HEK293 (cell line): ENCODE data around the gene RACK1.

Experiments used
- FEZF1 ChIP-seq: fragments of 450-650 bp; formaldehyde crosslinking; IDR thresholded peaks from 2 replicates; pipeline ENCODE4 v1.5.1; 2016; ENCODE audit warnings: missing biosample characterization, missing genetic modification characterization
- HOXD13 ChIP-seq: sonication (generic); formaldehyde crosslinking; IDR thresholded peaks from 2 replicates; pipeline ENCODE4 v1.8.0; 2022; ENCODE audit warnings: missing genetic modification reagents, borderline replicate concordance
- MEIS1 ChIP-seq: sonication (generic); formaldehyde crosslinking; IDR thresholded peaks from 2 replicates; pipeline ENCODE4 v1.8.1; 2022; ENCODE audit warnings: missing genetic modification reagents, mild to moderate bottlenecking, borderline replicate concordance
- MZF1 ChIP-seq: fragments of 450-650 bp; formaldehyde crosslinking; IDR thresholded peaks from 2 replicates; pipeline ENCODE4 v1.5.1; 2017; ENCODE audit warnings: missing biosample characterization, missing genetic modification characterization, borderline replicate concordance
- SP2 ChIP-seq: fragments of 450-650 bp; formaldehyde crosslinking; IDR thresholded peaks from 2 replicates; pipeline ENCODE4 v1.5.1; 2016; ENCODE audit warnings: missing biosample characterization, missing genetic modification characterization
- ZBTB17 ChIP-seq: fragments of 450-650 bp; formaldehyde crosslinking; IDR thresholded peaks from 2 replicates; pipeline ENCODE4 v1.5.1; 2016; ENCODE audit warnings: missing biosample characterization, missing genetic modification characterization
- ZBTB7A ChIP-seq: fragments of 450-650 bp; formaldehyde crosslinking; IDR thresholded peaks from 2 replicates; pipeline ENCODE4 v1.5.1; 2016; ENCODE audit warnings: low read depth, missing biosample characterization, missing genetic modification characterization
- ZNF155 ChIP-seq: fragments of 450-650 bp; formaldehyde crosslinking; IDR thresholded peaks from 2 replicates; pipeline ENCODE4 v1.5.1; 2016; ENCODE audit warnings: missing biosample characterization, missing genetic modification characterization
- ZNF157 ChIP-seq: fragments of 450-650 bp; formaldehyde crosslinking; IDR thresholded peaks from 2 replicates; pipeline ENCODE4 v1.5.1; 2016; ENCODE audit warnings: missing biosample characterization, missing genetic modification characterization
- ZNF19 ChIP-seq: fragments of 450-650 bp; formaldehyde crosslinking; IDR thresholded peaks from 2 replicates; pipeline ENCODE4; 2016; ENCODE audit warnings: missing biosample characterization, missing genetic modification characterization, low read depth
- ZNF211 ChIP-seq: fragments of 450-650 bp; formaldehyde crosslinking; IDR thresholded peaks from 2 replicates; pipeline ENCODE4 v1.5.1; 2016; ENCODE audit warnings: low read depth, missing biosample characterization, missing genetic modification characterization
- ZNF221 ChIP-seq: fragments of 450-650 bp; formaldehyde crosslinking; IDR thresholded peaks from 2 replicates; pipeline ENCODE4 v1.5.1; 2017; ENCODE audit warnings: missing biosample characterization, missing genetic modification characterization, borderline replicate concordance
- ZNF354C ChIP-seq: fragments of 450-650 bp; formaldehyde crosslinking; IDR thresholded peaks from 2 replicates; pipeline ENCODE4 v1.5.1; 2016; ENCODE audit warnings: missing biosample characterization, missing genetic modification characterization, low read depth, borderline replicate concordance
- ZNF37A ChIP-seq: fragments of 450-650 bp; IDR thresholded peaks from 2 replicates; pipeline ENCODE4 v1.5.1; 2018; ENCODE audit warnings: missing biosample characterization, missing genetic modification characterization
- ZNF391 ChIP-seq: fragments of 450-650 bp; formaldehyde crosslinking; IDR thresholded peaks from 2 replicates; pipeline ENCODE4 v1.5.1; 2016; ENCODE audit warnings: low read depth, missing biosample characterization, missing genetic modification characterization, borderline replicate concordance
- ZNF623 ChIP-seq: fragments of 450-650 bp; formaldehyde crosslinking; IDR thresholded peaks from 2 replicates; pipeline ENCODE4 v1.5.1; 2016; ENCODE audit warnings: missing biosample characterization, missing genetic modification characterization
- ZNF658 ChIP-seq: fragments of 450-650 bp; formaldehyde crosslinking; IDR thresholded peaks from 2 replicates; pipeline ENCODE4; 2016; ENCODE audit warnings: missing biosample characterization, missing genetic modification characterization
- ZNF747 ChIP-seq: fragments of 450-650 bp; formaldehyde crosslinking; IDR thresholded peaks from 2 replicates; pipeline ENCODE4 v1.5.1; 2016; ENCODE audit warnings: missing biosample characterization, missing genetic modification characterization
- ZNF792 ChIP-seq: fragments of 450-650 bp; formaldehyde crosslinking; IDR thresholded peaks from 2 replicates; pipeline ENCODE4 v1.5.1; 2016; ENCODE audit warnings: missing biosample characterization, missing genetic modification characterization
- ZXDB ChIP-seq: fragments of 450-650 bp; formaldehyde crosslinking; IDR thresholded peaks from 2 replicates; pipeline ENCODE4 v1.5.1; 2016; ENCODE audit warnings: missing biosample characterization, missing genetic modification characterization
- TF ChIP-seq, protein P1 (sequence below): fragments of 450-650 bp; formaldehyde crosslinking; conservative IDR thresholded peaks from 2 replicates; pipeline ENCODE4 v1.5.1; 2016; ENCODE audit warnings: low read depth, missing biosample characterization, missing genetic modification characterization
- TF ChIP-seq, protein P2 (sequence below): sonication (generic); formaldehyde crosslinking; IDR thresholded peaks from 2 replicates; pipeline ENCODE4 v1.8.1; 2022; ENCODE audit warnings: mild to moderate bottlenecking, moderate library complexity, missing genetic modification reagents
- TF ChIP-seq, protein P3 (sequence below): fragments of 450-650 bp; formaldehyde crosslinking; IDR thresholded peaks from 2 replicates; pipeline ENCODE4 v1.5.1; 2016; ENCODE audit warnings: missing biosample characterization, missing genetic modification characterization, low read depth
- TF ChIP-seq, protein P4 (sequence below): fragments of 450-650 bp; formaldehyde crosslinking; IDR thresholded peaks from 2 replicates; pipeline ENCODE4 v1.5.1; 2016; ENCODE audit warnings: missing biosample characterization, missing genetic modification characterization
- TF ChIP-seq, protein P5 (sequence below): fragments of 450-650 bp; formaldehyde crosslinking; IDR thresholded peaks from 2 replicates; pipeline ENCODE4 v1.5.1; 2017; ENCODE audit warnings: missing biosample characterization, missing genetic modification characterization
- TF ChIP-seq, protein P6 (sequence below): fragments of 450-650 bp; formaldehyde crosslinking; IDR thresholded peaks from 2 replicates; pipeline ENCODE4 v1.5.1; 2017; ENCODE audit warnings: missing biosample characterization, missing genetic modification characterization
- TF ChIP-seq, protein P7 (sequence below): fragments of 450-650 bp; formaldehyde crosslinking; IDR thresholded peaks from 2 replicates; pipeline ENCODE4 v1.5.1; 2016; ENCODE audit warnings: missing biosample characterization, missing genetic modification characterization

Gene RACK1

DNA sequence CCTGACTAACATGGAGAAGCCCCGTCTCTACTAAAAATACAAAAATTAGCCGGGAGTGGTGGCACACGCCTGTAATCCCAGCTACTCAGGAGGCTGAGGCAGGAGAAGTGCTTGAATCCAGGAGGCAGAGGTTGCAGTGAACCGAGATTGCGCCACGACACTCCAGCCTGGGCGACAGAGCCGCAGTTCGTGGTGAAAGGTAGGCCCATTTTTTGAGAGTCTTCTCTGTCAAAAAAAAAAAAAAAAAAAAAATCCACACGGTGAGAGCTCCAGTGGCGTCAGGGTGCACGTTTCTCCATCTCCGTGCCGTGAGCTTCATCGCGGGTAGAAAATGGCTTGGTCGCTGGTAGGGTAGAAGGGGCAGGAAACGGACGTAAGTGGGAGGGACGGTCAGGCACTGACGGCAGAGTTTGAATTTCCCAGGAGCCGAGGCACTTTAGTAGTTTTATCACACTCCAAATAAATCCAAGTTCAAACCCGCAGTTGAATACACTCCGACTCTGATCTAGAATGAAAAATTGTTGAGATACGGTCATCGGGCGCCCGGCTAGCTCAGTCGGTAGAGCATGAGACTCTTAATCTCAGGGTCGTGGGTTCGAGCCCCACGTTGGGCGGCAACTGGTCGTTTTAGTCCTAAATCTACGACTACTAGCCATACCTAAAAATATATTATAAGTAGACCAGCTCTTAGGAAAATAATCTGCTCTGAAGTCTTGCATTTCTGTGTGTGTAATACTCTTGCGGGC, 36.3 kb downstream of the RACK1 start (continued):
- TF ChIP-seq, protein P1, sequence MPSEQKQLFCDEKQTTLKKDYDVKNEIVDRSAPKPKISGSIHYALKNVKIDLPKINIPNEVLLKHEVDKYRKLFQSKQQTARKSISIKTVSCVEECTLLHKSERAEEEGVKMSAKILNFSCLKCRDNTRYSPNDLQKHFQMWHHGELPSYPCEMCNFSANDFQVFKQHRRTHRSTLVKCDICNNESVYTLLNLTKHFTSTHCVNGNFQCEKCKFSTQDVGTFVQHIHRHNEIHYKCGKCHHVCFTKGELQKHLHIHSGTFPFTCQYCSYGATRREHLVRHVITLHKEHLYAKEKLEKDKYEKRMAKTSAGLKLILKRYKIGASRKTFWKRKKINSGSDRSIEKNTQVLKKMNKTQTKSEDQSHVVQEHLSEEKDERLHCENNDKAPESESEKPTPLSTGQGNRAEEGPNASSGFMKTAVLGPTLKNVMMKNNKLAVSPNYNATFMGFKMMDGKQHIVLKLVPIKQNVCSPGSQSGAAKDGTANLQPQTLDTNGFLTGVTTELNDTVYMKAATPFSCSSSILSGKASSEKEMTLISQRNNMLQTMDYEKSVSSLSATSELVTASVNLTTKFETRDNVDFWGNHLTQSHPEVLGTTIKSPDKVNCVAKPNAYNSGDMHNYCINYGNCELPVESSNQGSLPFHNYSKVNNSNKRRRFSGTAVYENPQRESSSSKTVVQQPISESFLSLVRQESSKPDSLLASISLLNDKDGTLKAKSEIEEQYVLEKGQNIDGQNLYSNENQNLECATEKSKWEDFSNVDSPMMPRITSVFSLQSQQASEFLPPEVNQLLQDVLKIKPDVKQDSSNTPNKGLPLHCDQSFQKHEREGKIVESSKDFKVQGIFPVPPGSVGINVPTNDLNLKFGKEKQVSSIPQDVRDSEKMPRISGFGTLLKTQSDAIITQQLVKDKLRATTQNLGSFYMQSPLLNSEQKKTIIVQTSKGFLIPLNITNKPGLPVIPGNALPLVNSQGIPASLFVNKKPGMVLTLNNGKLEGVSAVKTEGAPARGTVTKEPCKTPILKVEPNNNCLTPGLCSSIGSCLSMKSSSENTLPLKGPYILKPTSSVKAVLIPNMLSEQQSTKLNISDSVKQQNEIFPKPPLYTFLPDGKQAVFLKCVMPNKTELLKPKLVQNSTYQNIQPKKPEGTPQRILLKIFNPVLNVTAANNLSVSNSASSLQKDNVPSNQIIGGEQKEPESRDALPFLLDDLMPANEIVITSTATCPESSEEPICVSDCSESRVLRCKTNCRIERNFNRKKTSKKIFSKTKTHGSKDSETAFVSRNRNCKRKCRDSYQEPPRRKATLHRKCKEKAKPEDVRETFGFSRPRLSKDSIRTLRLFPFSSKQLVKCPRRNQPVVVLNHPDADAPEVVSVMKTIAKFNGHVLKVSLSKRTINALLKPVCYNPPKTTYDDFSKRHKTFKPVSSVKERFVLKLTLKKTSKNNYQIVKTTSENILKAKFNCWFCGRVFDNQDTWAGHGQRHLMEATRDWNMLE (tag by site-specific recombination) = no peak
- TF ChIP-seq FEZF1 (tag by site-specific recombination) = no peak
- no peak for TF ChIP-seq ZNF747 (tag by site-specific recombination)
- no peak for TF ChIP-seq ZNF155 (tag by site-specific recombination)
- TF ChIP-seq, protein P2, sequence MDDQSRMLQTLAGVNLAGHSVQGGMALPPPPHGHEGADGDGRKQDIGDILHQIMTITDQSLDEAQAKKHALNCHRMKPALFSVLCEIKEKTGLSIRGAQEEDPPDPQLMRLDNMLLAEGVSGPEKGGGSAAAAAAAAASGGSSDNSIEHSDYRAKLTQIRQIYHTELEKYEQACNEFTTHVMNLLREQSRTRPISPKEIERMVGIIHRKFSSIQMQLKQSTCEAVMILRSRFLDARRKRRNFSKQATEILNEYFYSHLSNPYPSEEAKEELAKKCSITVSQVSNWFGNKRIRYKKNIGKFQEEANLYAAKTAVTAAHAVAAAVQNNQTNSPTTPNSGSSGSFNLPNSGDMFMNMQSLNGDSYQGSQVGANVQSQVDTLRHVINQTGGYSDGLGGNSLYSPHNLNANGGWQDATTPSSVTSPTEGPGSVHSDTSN (CRISPR knock-in tag) = no peak
- TF ChIP-seq, protein P3, sequence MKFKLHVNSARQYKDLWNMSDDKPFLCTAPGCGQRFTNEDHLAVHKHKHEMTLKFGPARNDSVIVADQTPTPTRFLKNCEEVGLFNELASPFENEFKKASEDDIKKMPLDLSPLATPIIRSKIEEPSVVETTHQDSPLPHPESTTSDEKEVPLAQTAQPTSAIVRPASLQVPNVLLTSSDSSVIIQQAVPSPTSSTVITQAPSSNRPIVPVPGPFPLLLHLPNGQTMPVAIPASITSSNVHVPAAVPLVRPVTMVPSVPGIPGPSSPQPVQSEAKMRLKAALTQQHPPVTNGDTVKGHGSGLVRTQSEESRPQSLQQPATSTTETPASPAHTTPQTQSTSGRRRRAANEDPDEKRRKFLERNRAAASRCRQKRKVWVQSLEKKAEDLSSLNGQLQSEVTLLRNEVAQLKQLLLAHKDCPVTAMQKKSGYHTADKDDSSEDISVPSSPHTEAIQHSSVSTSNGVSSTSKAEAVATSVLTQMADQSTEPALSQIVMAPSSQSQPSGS = no peak
- TF ChIP-seq, protein P4, sequence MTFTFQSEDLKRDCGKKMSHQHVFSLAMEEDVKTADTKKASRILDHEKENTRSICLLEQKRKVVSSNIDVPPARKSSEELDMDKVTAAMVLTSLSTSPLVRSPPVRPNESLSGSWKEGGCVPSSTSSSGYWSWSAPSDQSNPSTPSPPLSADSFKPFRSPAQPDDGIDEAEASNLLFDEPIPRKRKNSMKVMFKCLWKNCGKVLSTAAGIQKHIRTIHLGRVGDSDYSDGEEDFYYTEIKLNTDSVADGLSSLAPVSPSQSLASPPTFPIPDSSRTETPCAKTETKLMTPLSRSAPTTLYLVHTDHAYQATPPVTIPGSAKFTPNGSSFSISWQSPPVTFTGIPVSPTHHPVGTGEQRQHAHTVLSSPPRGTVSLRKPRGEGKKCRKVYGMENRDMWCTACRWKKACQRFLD (tag by site-specific recombination) = no peak
- TF ChIP-seq, protein P5, sequence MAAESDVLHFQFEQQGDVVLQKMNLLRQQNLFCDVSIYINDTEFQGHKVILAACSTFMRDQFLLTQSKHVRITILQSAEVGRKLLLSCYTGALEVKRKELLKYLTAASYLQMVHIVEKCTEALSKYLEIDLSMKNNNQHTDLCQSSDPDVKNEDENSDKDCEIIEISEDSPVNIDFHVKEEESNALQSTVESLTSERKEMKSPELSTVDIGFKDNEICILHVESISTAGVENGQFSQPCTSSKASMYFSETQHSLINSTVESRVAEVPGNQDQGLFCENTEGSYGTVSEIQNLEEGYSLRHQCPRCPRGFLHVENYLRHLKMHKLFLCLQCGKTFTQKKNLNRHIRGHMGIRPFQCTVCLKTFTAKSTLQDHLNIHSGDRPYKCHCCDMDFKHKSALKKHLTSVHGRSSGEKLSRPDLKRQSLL (tag by site-specific recombination) = peak; percentile 87
- TF ChIP-seq MZF1 = no peak
- no peak for TF ChIP-seq ZNF157 (tag by site-specific recombination)
- TF ChIP-seq ZNF623 (tag by site-specific recombination) = no peak
- TF ChIP-seq ZNF391 (tag by site-specific recombination) = peak; percentile 72
- TF ChIP-seq ZXDB = peak; percentile 65; the same call in 1 of the 2 replicates
- no peak for TF ChIP-seq ZNF221 (tag by site-specific recombination)
- no peak for TF ChIP-seq MEIS1 (CRISPR knock-in tag)
- TF ChIP-seq, protein P6, sequence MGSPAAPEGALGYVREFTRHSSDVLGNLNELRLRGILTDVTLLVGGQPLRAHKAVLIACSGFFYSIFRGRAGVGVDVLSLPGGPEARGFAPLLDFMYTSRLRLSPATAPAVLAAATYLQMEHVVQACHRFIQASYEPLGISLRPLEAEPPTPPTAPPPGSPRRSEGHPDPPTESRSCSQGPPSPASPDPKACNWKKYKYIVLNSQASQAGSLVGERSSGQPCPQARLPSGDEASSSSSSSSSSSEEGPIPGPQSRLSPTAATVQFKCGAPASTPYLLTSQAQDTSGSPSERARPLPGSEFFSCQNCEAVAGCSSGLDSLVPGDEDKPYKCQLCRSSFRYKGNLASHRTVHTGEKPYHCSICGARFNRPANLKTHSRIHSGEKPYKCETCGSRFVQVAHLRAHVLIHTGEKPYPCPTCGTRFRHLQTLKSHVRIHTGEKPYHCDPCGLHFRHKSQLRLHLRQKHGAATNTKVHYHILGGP (tag by site-specific recombination) = no peak
- TF ChIP-seq, protein P7, sequence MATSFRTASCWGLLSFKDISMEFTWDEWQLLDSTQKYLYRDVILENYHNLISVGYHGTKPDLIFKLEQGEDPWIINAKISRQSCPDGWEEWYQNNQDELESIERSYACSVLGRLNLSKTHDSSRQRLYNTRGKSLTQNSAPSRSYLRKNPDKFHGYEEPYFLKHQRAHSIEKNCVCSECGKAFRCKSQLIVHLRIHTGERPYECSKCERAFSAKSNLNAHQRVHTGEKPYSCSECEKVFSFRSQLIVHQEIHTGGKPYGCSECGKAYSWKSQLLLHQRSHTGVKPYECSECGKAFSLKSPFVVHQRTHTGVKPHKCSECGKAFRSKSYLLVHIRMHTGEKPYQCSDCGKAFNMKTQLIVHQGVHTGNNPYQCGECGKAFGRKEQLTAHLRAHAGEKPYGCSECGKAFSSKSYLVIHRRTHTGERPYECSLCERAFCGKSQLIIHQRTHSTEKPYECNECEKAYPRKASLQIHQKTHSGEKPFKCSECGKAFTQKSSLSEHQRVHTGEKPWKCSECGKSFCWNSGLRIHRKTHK (tag by site-specific recombination) = no peak
- TF ChIP-seq ZNF658 (tag by site-specific recombination) = no peak
- no peak for TF ChIP-seq ZBTB7A (tag by site-specific recombination)
- TF ChIP-seq ZNF792 (tag by site-specific recombination) = no peak
- TF ChIP-seq ZNF354C (tag by site-specific recombination) = no peak
- no peak for TF ChIP-seq ZNF37A (tag by site-specific recombination)
- peak; percentile 50 for TF ChIP-seq SP2
- TF ChIP-seq ZNF19 = no peak
- no peak for TF ChIP-seq ZNF211 (tag by site-specific recombination)
- peak; percentile 72 for TF ChIP-seq ZBTB17
- no peak for TF ChIP-seq HOXD13
